HEK293 (cell line): ENCODE data around the gene KRT7.

Experiments used
- CTCF ChIA-PET: fragments of 350-600 bp; formaldehyde crosslinking; extraction: SDS; loops from one replicate; lab custom pipeline; 2021; ENCODE audit warnings: antibody characterized with exemption; lab: Yijun Ruan, JAX
- POLR2A ChIA-PET: fragments of 300-600 bp; formaldehyde crosslinking; extraction: SDS; loops from one replicate; lab custom pipeline; 2020; ENCODE audit warnings: antibody characterized with exemption, inconsistent platforms; lab: Yijun Ruan, JAX
- H3K27ac ChIP-seq: fragments of 200-500 bp; sonication (Bioruptor generic); 2 replicates; pipeline ENCODE4 v1.5.1; 2014; ENCODE audit warnings: low read depth, low read length, control low read depth, inconsistent platforms; ENCODE audit errors: extremely low read depth
- H3K36me3 ChIP-seq, 2 experiments: fragments of 200-500 bp in 1 of 2; sonication (Bioruptor generic) in 1 of 2; 1 replicate in 1 of 2; 2 replicates in 1 of 2; pipeline ENCODE4 v1.5.1; 2014 to 2017; ENCODE audit warnings: inconsistent platforms in 2 of 2, low read length in 2 of 2; ENCODE audit not compliant: control insufficient read depth in 2 of 2, insufficient read depth in 1 of 2
- H3K4me1 ChIP-seq: fragments of 200-500 bp; sonication (Bioruptor generic); 2 replicates; pipeline ENCODE4 v1.5.1; 2014; ENCODE audit warnings: mild to moderate bottlenecking, low read length, inconsistent platforms; ENCODE audit not compliant: control insufficient read depth, insufficient read depth
- H3K4me3 ChIP-seq: 2 replicates; pipeline ENCODE4 v1.5.1; 2011; ENCODE audit warnings: low read depth, mild to moderate bottlenecking, control low read depth, low read length, moderate library complexity
- H3K9me3 ChIP-seq: fragments of 200-500 bp; sonication (Bioruptor generic); 2 replicates; pipeline ENCODE4 v1.5.1; 2014; ENCODE audit warnings: low read depth, low read length, inconsistent platforms; ENCODE audit not compliant: control insufficient read depth, insufficient read depth
- AEBP2 ChIP-seq: fragments of 450-650 bp; formaldehyde crosslinking; IDR thresholded peaks from 2 replicates; pipeline ENCODE4 v1.5.1; 2016; ENCODE audit warnings: missing biosample characterization, missing genetic modification characterization, borderline replicate concordance
- BCL6B ChIP-seq: fragments of 450-650 bp; formaldehyde crosslinking; IDR thresholded peaks from 2 replicates; pipeline ENCODE4 v1.5.1; 2017; ENCODE audit warnings: missing biosample characterization, missing genetic modification characterization
- HIC1 ChIP-seq: fragments of 450-650 bp; formaldehyde crosslinking; IDR thresholded peaks from 2 replicates; pipeline ENCODE4 v1.5.1; 2016; ENCODE audit warnings: missing biosample characterization, missing genetic modification characterization
- PBX3 ChIP-seq: sonication (generic); formaldehyde crosslinking; IDR thresholded peaks from 2 replicates; pipeline ENCODE4 v1.8.1; 2022; ENCODE audit warnings: mild to moderate bottlenecking, moderate library complexity, missing genetic modification reagents
- SALL2 ChIP-seq: fragments of 450-650 bp; formaldehyde crosslinking; IDR thresholded peaks from 2 replicates; pipeline ENCODE4 v1.5.0; 2017; ENCODE audit warnings: missing biosample characterization, mild to moderate bottlenecking, missing genetic modification characterization, borderline replicate concordance
- ZFP69B ChIP-seq: fragments of 450-650 bp; formaldehyde crosslinking; IDR thresholded peaks from 2 replicates; pipeline ENCODE4 v1.5.1; 2016; ENCODE audit warnings: missing biosample characterization, missing genetic modification characterization
- ZNF133 ChIP-seq: fragments of 450-650 bp; formaldehyde crosslinking; IDR thresholded peaks from 2 replicates; pipeline ENCODE4 v1.5.1; 2016; ENCODE audit warnings: missing biosample characterization, missing genetic modification characterization
- ZNF19 ChIP-seq: fragments of 450-650 bp; formaldehyde crosslinking; IDR thresholded peaks from 2 replicates; pipeline ENCODE4; 2016; ENCODE audit warnings: missing biosample characterization, missing genetic modification characterization, low read depth
- ZNF211 ChIP-seq: fragments of 450-650 bp; formaldehyde crosslinking; IDR thresholded peaks from 2 replicates; pipeline ENCODE4 v1.5.1; 2016; ENCODE audit warnings: low read depth, missing biosample characterization, missing genetic modification characterization
- ZNF239 ChIP-seq: fragments of 450-650 bp; formaldehyde crosslinking; IDR thresholded peaks from 2 replicates; pipeline ENCODE4 v1.5.1; 2016; ENCODE audit warnings: missing biosample characterization, missing genetic modification characterization
- ZNF341 ChIP-seq: fragments of 450-650 bp; formaldehyde crosslinking; IDR thresholded peaks from 2 replicates; pipeline ENCODE4; 2016; ENCODE audit warnings: low read depth, missing biosample characterization, missing genetic modification characterization
- ZNF404 ChIP-seq: fragments of 450-650 bp; formaldehyde crosslinking; IDR thresholded peaks from 2 replicates; pipeline ENCODE4 v1.5.1; 2017; ENCODE audit warnings: missing biosample characterization, missing genetic modification characterization
- ZNF426 ChIP-seq: fragments of 450-650 bp; formaldehyde crosslinking; IDR thresholded peaks from 2 replicates; pipeline ENCODE4 v1.5.1; 2017; ENCODE audit warnings: missing biosample characterization, missing genetic modification characterization, mild to moderate bottlenecking, inconsistent platforms, moderate library complexity
- ZNF501 ChIP-seq: fragments of 450-650 bp; formaldehyde crosslinking; IDR thresholded peaks from 2 replicates; pipeline ENCODE4 v1.5.1; 2016; ENCODE audit warnings: missing biosample characterization, missing genetic modification characterization
- ZNF529 ChIP-seq: fragments of 450-650 bp; formaldehyde crosslinking; IDR thresholded peaks from 2 replicates; pipeline ENCODE4 v1.5.1; 2017; ENCODE audit warnings: missing genetic modification characterization, missing biosample characterization; ENCODE audit not compliant: insufficient replicate concordance
- ZNF548 ChIP-seq: fragments of 450-650 bp; formaldehyde crosslinking; IDR thresholded peaks from 2 replicates; pipeline ENCODE4 v1.5.1; 2016; ENCODE audit warnings: missing biosample characterization, missing genetic modification characterization
- ZNF580 ChIP-seq: fragments of 450-650 bp; formaldehyde crosslinking; IDR thresholded peaks from 2 replicates; pipeline ENCODE4 v1.5.1; 2016; ENCODE audit warnings: missing biosample characterization, missing genetic modification characterization
- ZNF621 ChIP-seq: fragments of 450-650 bp; formaldehyde crosslinking; IDR thresholded peaks from 2 replicates; pipeline ENCODE4 v1.5.1; 2017; ENCODE audit warnings: missing biosample characterization, missing genetic modification characterization
- ZNF624 ChIP-seq: fragments of 450-650 bp; formaldehyde crosslinking; IDR thresholded peaks from 2 replicates; pipeline ENCODE4 v1.5.1; 2017; ENCODE audit warnings: missing biosample characterization, missing genetic modification characterization
- ZNF626 ChIP-seq: fragments of 450-650 bp; sonication (Bioruptor Pico); formaldehyde crosslinking; IDR thresholded peaks from 2 replicates; pipeline ENCODE4 v1.5.1; 2018; ENCODE audit warnings: missing biosample characterization, missing genetic modification characterization, inconsistent platforms

The KRT7 gene

GRCh38 chr12:52206304-52207040 is 26.6 kb upstream of the KRT7 start:
- H3K9me3 ChIP-seq = no peaks in the 10 kb centered on the region
- H3K4me3 ChIP-seq = no peak overlapping the region
- no peak overlapping the region for H3K27ac ChIP-seq
- H3K36me3 ChIP-seq = no peaks in the 10 kb centered on the region
- CTCF ChIA-PET = interaction anchor here (0.5 to 3.9 kb wide), 13 partner anchors 8 to 162 kb away, joined by 3 to 17 read pairs (median 4); no protein-coding TSS in a partner anchor
- no peak for TF ChIP-seq PBX3
- TF ChIP-seq ZNF529 (tag by site-specific recombination) = no peak
- TF ChIP-seq ZNF133 = no peak
- TF ChIP-seq ZNF501 (tag by site-specific recombination) = no peak
- TF ChIP-seq ZNF548 (tag by site-specific recombination) = no peak
- TF ChIP-seq SALL2 (tag by site-specific recombination) = no peak
- no peak for TF ChIP-seq ZNF341
- TF ChIP-seq ZFP69B = no peak
- TF ChIP-seq AEBP2 (tag by site-specific recombination) = no peak
- no peak for TF ChIP-seq ZNF239 (tag by site-specific recombination)
- TF ChIP-seq BCL6B (tag by site-specific recombination) = no peak
- TF ChIP-seq ZNF211 (tag by site-specific recombination) = no peak
- no peak for TF ChIP-seq ZNF626 (tag by site-specific recombination)
- TF ChIP-seq ZNF621 = no peak
- no peak for TF ChIP-seq ZNF580 (tag by site-specific recombination)
- TF ChIP-seq HIC1 (tag by site-specific recombination) = no peak
- no peak for TF ChIP-seq ZNF624
- TF ChIP-seq ZNF19 (tag by site-specific recombination) = no peak
- TF ChIP-seq, all 188 proteins: peak for 0
- POLR2A ChIA-PET = no interaction called here
- H3K4me1 ChIP-seq = peaks cover 8% of the 10 kb centered on the region; the same call in 1 of the 2 replicates

GRCh38 chr12:52207106-52207505 is 25.9 kb upstream of the KRT7 start:
- Histone ChIP-seq H3K4me3 (no peak overlapping the region), H3K27ac (no peak overlapping the region), H3K4me1 (peaks cover 8% of the 10 kb centered on the region; the same call in 1 of the 2 replicates), H3K36me3 (no peaks in the 10 kb centered on the region), H3K9me3 (no peaks in the 10 kb centered on the region)
- ChIA-PET POLR2A (no interaction called here), CTCF (interaction anchor here (0.6 to 3.9 kb wide), 8 partner anchors 13 to 776 kb away, joined by 3 to 17 read pairs (median 4); no protein-coding TSS in a partner anchor)
- TF ChIP-seq ZNF426 (tag by site-specific recombination) (no peak), ZNF404 (tag by site-specific recombination) (no peak)
